ENCODE results near the gene KL.

KL gene

GRCh38 chr13:33060815-33061214 lies 44.6 kb downstream of the KL start:
- DNase-seq (ENCODE audit: low read depth): no peak
- H3K4me3 ChIP-seq (replicated peaks; ENCODE audit: low read depth, low read length): no peak overlapping the region
- TF ChIP-seq, protein P1, sequence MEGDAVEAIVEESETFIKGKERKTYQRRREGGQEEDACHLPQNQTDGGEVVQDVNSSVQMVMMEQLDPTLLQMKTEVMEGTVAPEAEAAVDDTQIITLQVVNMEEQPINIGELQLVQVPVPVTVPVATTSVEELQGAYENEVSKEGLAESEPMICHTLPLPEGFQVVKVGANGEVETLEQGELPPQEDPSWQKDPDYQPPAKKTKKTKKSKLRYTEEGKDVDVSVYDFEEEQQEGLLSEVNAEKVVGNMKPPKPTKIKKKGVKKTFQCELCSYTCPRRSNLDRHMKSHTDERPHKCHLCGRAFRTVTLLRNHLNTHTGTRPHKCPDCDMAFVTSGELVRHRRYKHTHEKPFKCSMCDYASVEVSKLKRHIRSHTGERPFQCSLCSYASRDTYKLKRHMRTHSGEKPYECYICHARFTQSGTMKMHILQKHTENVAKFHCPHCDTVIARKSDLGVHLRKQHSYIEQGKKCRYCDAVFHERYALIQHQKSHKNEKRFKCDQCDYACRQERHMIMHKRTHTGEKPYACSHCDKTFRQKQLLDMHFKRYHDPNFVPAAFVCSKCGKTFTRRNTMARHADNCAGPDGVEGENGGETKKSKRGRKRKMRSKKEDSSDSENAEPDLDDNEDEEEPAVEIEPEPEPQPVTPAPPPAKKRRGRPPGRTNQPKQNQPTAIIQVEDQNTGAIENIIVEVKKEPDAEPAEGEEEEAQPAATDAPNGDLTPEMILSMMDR (IDR thresholded peaks at IDR 0.05; ENCODE audit: low read length, missing control alignments): no peak

GRCh38 chr13:33066329-33066728 lies 50.1 kb downstream of the KL start:
- no peak overlapping the region for H3K4me3 ChIP-seq (replicated peaks; ENCODE audit: low read depth, low read length)
- no peak for DNase-seq (ENCODE audit: low read depth)
- TF ChIP-seq, protein P1 (IDR thresholded peaks at IDR 0.05; ENCODE audit: low read length, missing control alignments): no peak

GRCh38 chr13:33069365-33069764 lies 53.1 kb downstream of the KL start:
- H3K4me3 ChIP-seq (replicated peaks; ENCODE audit: low read depth, low read length): no peak overlapping the region
- no peak for DNase-seq (ENCODE audit: low read depth)
- TF ChIP-seq, protein P1 (IDR thresholded peaks at IDR 0.05; ENCODE audit: low read length, missing control alignments): peak; percentile 11

DNA sequence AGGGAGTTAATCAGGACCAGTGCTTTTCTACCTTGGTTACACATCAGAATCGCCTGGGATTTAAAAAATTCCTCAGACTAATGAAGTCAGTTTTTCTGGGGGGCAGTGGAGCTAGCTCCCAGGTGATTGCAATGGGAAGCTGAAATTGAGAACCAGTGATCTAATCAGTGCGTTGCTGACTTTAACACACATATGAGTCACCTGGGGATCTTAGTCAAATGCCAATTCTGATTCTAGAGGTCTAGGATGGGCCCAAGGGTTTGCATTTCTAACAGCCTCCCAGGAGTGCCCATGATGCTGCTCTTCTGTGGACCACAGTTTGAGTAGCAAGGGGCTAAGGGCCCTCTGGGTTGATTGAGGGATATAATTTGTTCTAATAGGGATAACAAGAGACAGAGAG lies 54.5 kb downstream of the KL start:
- DNase-seq (ENCODE audit: low read depth): no peak
- TF ChIP-seq, protein P1 (IDR thresholded peaks at IDR 0.05; ENCODE audit: low read length, missing control alignments): no peak
- no peak overlapping the region for H3K4me3 ChIP-seq (replicated peaks; ENCODE audit: low read depth, low read length)

DNA sequence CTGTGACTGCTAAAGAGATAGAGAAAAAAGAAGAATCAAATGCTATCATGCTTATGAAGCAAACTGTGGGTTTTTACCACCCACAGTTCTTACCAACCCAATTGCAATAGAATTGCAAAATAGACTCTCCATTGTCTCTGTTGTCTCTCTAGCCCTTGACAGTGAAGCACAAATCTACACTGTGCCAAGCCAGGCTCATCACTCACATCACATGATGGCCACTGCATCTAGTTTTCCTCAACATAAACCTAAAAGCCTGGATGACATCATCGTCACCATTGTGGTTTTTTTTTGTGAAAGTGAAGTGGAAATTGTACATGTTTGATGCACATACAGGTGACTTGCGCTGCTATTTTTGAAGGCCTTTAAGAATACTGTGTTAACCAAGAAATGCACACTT lies 56.1 kb downstream of the KL start:
- TF ChIP-seq, protein P1 (IDR thresholded peaks at IDR 0.05; ENCODE audit: low read length, missing control alignments): no peak
- peak; percentile 22 for DNase-seq (ENCODE audit: low read depth)
- no peak overlapping the region for H3K4me3 ChIP-seq (replicated peaks; ENCODE audit: low read depth, low read length)

DNA sequence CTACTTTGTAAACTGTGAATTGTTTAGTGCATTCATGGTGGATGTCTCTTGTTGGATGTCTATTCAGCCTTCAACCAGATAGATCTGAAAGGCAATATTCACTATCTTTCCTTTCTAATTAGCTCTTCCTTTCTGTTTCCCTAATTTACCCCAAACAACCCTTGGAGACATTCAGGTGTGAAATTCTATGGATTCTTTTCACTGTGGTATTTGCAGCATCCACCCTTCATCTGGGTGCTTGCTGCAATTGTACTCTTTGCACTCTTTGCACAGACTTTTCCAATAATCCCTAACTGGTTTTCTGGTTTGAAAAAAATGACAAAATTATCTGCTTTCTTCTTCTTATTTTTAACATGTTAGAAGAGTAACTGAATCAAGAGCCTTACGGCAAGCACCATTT lies 56.5 kb downstream of the KL start:
- DNase-seq (ENCODE audit: low read depth): no peak
- H3K4me3 ChIP-seq (replicated peaks; ENCODE audit: low read depth, low read length): no peak overlapping the region
- TF ChIP-seq, protein P1 (IDR thresholded peaks at IDR 0.05; ENCODE audit: low read length, missing control alignments): no peak

- TF ChIP-seq, protein P1 (IDR thresholded peaks at IDR 0.05; ENCODE audit: low read length, missing control alignments): no peak
- H3K4me3 ChIP-seq (replicated peaks; ENCODE audit: low read depth, low read length): no peak overlapping the region
Observed at GRCh38 chr13:33073338-33073737, 57.1 kb downstream of the KL start.

More at GRCh38 chr13:33073338-33073737, 57.1 kb downstream of the KL start:
- no peak for DNase-seq (ENCODE audit: low read depth)
